ENCODE measurements around the gene TMEM106C.
A peak's percentile ranks its signal among the peaks of the same experiment; 100 is the strongest.

- TF ChIP-seq, protein P1, sequence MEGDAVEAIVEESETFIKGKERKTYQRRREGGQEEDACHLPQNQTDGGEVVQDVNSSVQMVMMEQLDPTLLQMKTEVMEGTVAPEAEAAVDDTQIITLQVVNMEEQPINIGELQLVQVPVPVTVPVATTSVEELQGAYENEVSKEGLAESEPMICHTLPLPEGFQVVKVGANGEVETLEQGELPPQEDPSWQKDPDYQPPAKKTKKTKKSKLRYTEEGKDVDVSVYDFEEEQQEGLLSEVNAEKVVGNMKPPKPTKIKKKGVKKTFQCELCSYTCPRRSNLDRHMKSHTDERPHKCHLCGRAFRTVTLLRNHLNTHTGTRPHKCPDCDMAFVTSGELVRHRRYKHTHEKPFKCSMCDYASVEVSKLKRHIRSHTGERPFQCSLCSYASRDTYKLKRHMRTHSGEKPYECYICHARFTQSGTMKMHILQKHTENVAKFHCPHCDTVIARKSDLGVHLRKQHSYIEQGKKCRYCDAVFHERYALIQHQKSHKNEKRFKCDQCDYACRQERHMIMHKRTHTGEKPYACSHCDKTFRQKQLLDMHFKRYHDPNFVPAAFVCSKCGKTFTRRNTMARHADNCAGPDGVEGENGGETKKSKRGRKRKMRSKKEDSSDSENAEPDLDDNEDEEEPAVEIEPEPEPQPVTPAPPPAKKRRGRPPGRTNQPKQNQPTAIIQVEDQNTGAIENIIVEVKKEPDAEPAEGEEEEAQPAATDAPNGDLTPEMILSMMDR (IDR thresholded peaks at IDR 0.05), result no peak
- TF ChIP-seq POLR2A (IDR thresholded peaks at IDR 0.05), result peak in 1 of 2 donors; percentile 2
These were observed 37.6 kb downstream of the TMEM106C start for GRCh38 chr12:48000878-48001504.

All from adrenal gland (tissue), 5 donors.